Mucosa of descending colon (tissue), 3 donors: ENCODE results near the gene C5orf63. TPM values are rescaled to one million over a fixed set of nuclear protein-coding genes. Genes with fewer than 3 reads are reported as not detected.

Experiments used
- ATAC-seq: fragments of 200-7000 bp; cut with Tn5 transposase; one replicate; pipeline ENCODE4 v1.9.1; 2020; ENCODE audit warnings: mild to moderate bottlenecking, moderate library complexity
- DNase-seq, 3 donors: peaks; one replicate each; pipeline ENCODE4 v3.0.0-alpha.2; 2020
- H3K36me3 ChIP-seq: fragments of 200-600 bp; one replicate; pipeline ENCODE4 v1.8.0; 2021; ENCODE audit warnings: low read depth, mild to moderate bottlenecking
- H3K4me1 ChIP-seq: fragments of 200-600 bp; one replicate; pipeline ENCODE4 v1.8.0; 2021; ENCODE audit warnings: low read depth, mild to moderate bottlenecking
- H3K4me3 ChIP-seq: fragments of 200-600 bp; one replicate; pipeline ENCODE4 v1.8.0; 2021; ENCODE audit warnings: mild to moderate bottlenecking
- H3K9me3 ChIP-seq: fragments of 200-600 bp; one replicate; pipeline ENCODE4 v1.8.0; 2021; ENCODE audit warnings: mild to moderate bottlenecking
- intact Hi-C, 2 donors: fragments of 100-400 bp; cut with DNase I in 1 of 2; cut with micrococcal nuclease in 1 of 2; formaldehyde crosslinking; loops; one replicate each; pipeline versions ENCODE4 v1.11.0 to v1.11.1; 2022; cut with DNase I, micrococcal nuclease
- total RNA-seq, 3 donors: library from RNA; stranded (reverse); fragmentation: NEBNext Ultra II Directional in 2 of 3; extraction: Animal tissue kit (Norgen Biotek cat#: 25700) in 2 of 3; gene quantifications; one replicate each; pipeline versions ENCODE4 v1.2.1 to v1.2.4, GENCODE V29; 2021 to 2023
- TF ChIP-seq, protein P1 (sequence below): fragments of 200-600 bp; IDR thresholded peaks from one replicate; pipeline ENCODE4 v1.8.0; 2022; ENCODE audit warnings: antibody characterized with exemption, mild to moderate bottlenecking
- donor health status: DM: no; HTN: no; CAD: no; lungs with moderate emphysema.
- donor health status: DM: no; HTN: no; CAD: no.
- donor health status: DM: no; HTN: yes; CAD: no.

Gene C5orf63
- total RNA-seq, 3 donors from 2014 or later = 13.7 to 22.6 (median 14.9) TPM

DNA sequence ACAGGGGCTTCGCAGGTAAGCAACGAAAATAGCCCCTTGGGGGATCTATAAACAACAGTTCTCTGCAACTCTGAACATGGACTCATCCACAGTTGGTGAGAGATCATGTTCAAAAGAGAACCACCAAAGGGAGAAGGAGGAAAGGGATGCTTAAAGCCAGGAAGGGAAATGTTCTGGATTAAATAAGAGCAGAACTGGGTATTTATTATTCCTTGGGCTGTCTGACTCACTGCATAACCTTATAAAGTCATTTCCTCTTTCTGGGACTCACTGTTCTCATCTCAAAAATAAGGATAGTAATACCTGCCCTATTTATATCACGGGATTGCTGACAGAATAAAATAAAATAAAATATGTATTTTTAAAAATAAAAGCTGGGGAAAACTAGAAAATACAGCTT is 31.7 kb downstream of the C5orf63 start:
- TF ChIP-seq, protein P1, sequence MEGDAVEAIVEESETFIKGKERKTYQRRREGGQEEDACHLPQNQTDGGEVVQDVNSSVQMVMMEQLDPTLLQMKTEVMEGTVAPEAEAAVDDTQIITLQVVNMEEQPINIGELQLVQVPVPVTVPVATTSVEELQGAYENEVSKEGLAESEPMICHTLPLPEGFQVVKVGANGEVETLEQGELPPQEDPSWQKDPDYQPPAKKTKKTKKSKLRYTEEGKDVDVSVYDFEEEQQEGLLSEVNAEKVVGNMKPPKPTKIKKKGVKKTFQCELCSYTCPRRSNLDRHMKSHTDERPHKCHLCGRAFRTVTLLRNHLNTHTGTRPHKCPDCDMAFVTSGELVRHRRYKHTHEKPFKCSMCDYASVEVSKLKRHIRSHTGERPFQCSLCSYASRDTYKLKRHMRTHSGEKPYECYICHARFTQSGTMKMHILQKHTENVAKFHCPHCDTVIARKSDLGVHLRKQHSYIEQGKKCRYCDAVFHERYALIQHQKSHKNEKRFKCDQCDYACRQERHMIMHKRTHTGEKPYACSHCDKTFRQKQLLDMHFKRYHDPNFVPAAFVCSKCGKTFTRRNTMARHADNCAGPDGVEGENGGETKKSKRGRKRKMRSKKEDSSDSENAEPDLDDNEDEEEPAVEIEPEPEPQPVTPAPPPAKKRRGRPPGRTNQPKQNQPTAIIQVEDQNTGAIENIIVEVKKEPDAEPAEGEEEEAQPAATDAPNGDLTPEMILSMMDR = no peak
- no peaks in the 10 kb centered on the region for H3K9me3 ChIP-seq
- DNase-seq = no peak
- intact Hi-C loops = no loop called here
- H3K4me3 ChIP-seq = no peak overlapping the region
- peak; percentile 70 for ATAC-seq
- H3K36me3 ChIP-seq = no peaks in the 10 kb centered on the region
- peaks cover 3% of the 10 kb centered on the region for H3K4me1 ChIP-seq

DNA sequence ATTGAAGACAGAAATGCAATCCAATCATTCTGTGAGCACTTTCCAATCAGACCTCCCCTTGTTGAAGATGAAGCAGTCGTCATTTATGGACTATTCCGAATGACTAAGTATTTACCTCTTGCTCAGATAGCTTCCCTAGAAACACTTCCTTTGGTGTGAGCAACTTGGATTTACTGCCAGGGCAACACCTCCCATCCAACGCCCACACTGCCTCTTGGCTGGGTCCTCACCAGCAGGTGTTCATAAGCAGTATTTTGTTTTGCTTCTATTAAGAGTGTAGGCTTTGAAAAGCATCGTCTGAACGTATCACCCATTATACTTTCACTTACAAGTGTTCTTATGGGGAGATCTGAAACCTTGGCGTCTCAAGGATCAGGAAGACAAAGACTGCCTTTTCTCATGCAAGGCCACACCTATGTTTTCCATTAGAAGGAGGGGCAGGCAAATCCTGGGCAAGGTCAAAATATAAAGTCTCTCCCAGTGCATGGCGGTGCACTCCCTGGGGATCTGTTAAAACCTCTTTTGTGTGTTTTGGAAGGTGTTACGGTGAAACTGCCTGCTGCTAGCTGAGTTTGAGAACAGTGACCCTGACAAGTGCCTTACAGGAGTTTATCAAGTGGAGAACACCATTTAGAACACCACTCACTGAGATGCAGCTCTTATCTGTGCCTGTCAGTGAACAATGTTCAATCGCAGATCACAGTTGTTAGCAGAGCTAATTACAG is 32.3 kb downstream of the C5orf63 start:
- ATAC-seq (peak; percentile 92), DNase-seq (peak; percentile 54 to 69 (median 57))
- no peaks in the 10 kb centered on the region for H3K36me3 ChIP-seq
- H3K9me3 ChIP-seq = no peaks in the 10 kb centered on the region
- intact Hi-C loops = no loop called here
- TF ChIP-seq, protein P1 = no peak
- H3K4me1 ChIP-seq = peaks cover 3% of the 10 kb centered on the region
- H3K4me3 ChIP-seq = no peak overlapping the region

DNA sequence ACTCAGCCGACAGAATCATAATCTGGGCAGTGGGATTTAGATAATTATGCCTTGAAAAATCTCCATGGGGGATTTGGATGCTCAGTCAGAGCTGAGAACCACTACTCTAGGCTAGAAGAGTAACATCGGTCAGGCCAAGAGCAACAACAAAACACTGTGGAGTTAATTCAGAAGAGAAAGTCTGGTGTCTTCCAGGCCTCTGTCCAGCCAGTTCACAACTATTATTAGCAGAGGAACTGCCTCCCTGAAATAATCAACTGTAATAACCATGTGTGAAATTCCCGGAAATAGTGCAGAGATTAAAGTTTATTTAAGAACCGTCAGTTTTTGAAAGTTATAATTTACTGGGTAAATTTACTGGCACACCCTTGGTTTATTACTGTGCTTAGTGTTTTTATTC is 34.8 kb downstream of the C5orf63 start:
- no peak for DNase-seq

DNA sequence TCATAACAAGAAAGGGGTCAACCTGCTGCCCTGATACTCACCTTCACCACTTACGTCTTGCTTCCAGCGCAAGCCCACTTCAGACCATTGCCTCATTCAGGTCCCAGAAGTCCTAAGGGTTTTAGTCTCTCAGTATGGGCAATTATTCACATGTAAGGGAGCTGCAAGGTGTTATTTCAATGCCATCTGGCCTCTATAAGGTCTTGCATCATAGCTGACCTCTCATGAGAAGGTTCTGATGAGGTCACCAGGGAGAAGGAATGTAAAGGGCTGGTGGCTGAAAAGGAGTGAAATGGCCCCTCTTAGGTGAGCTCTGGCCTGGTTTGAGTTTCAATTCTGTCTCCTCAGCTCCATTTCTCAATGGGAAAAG is 41.5 kb downstream of the C5orf63 start:
- DNase-seq = no peak
- no peak overlapping the region for H3K4me3 ChIP-seq
- H3K9me3 ChIP-seq = no peaks in the 10 kb centered on the region
- peaks cover 6% of the 10 kb centered on the region for H3K4me1 ChIP-seq
- no peaks in the 10 kb centered on the region for H3K36me3 ChIP-seq
- TF ChIP-seq, protein P1 = no peak
- no peak for ATAC-seq
- intact Hi-C loops = no loop called here

More for the DNA sequence above, 34.8 kb downstream of the C5orf63 start:
- peaks cover 3% of the 10 kb centered on the region for H3K4me1 ChIP-seq
- no peaks in the 10 kb centered on the region for H3K9me3 ChIP-seq
- no peaks in the 10 kb centered on the region for H3K36me3 ChIP-seq
- intact Hi-C loops = no loop called here
- no peak overlapping the region for H3K4me3 ChIP-seq
- TF ChIP-seq, protein P1 = no peak
- no peak for ATAC-seq

DNA sequence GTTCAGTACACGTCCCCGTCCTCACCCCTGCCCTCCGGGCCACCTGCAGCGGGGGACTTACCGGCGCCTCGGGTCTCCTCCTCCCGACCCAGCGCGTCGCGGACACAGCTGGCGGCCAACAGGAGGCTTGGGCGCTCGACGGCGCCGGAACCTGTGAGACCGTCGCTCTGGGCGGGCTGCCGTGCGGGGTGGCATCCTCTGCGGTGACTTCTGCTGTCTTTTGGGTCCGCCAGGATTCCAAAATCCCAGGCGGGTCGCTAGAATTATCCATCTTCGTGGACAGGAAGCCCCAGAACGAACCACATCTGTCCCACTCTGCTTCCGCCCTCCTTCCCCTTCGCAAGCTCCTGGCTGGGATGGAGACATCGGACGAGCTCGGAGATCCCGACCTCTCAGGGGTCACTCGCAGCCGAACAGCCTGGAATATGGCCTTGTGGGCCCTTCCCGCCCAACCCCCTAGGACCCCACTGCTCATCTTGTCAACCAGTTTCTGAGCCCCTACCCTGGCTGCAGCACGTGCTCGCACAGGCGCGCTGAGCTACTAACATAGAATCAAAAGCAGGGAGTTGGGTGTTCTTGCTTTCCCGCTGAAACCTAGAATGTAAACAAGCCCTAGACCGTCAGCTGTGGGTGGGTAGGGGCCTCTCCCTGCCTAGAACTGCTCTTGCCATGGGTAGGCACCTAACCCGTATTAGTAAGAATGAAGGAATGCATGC is 42.0 kb downstream of the C5orf63 start:
- Histone ChIP-seq H3K4me1 (peaks cover 6% of the 10 kb centered on the region), H3K9me3 (no peaks in the 10 kb centered on the region), H3K4me3 (peak overlapping the region; percentile 85), H3K36me3 (no peaks in the 10 kb centered on the region)
- ATAC-seq (peak; percentile 11), DNase-seq (peak in 2 of 3 donors; percentile 67 to 69)
- TF ChIP-seq, protein P1 = no peak
- intact Hi-C loops = no loop called here
